Anterior cingulate cortex (tissue), 58 donors: Measurements from ENCODE around the gene MARK4.

ENCODE experiments used
- DNase-seq, 58 donors: peaks; one replicate each; lab custom pipeline; 2025; lab: John Stamatoyannopoulos, UW

Gene MARK4

GRCh38 chr19:45352471-45352870 is 101.4 kb downstream of the MARK4 start:
- no peak for DNase-seq

- no peak for DNase-seq
Measured at GRCh38 chr19:45352914-45353796, 102.1 kb downstream of the MARK4 start.

DNA sequence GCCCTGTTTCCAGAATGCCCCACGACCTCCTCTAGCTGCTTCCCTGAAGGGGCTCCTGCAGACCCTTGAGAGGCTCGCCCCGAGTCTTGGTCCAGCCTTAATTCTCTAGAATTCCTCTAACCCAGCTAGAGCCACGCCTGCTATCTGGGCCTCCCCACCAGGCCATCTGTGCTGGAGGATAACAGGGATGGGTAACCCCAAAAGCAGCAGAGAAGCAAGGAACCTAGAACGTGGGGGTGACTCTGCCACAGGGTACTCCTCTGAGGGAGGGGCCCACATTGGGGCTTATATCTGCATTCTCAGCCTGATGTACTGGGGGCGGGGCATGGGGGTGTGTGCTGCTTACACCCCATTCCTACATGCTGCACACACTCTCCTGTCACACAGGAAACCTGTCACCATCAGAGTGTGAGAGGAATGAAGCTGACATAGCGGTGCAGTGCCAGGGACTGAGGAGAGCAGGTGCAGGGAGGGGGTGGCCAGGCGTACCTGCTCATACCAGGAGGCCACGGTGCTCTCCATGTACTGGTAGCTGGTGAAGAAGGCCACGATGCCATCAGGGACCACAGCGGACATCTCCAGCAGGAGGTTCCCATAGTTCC is 103.3 kb downstream of the MARK4 start:
- no peak for DNase-seq
